Measurements from ENCODE around the gene PLOD3. TPM values are rescaled to one million over a fixed set of nuclear protein-coding genes. Genes with fewer than 3 reads are reported as not detected.
"Not testable (repeated sequence)": the region's sequence is repeated elsewhere in the genome, so short reads cannot be mapped to it uniquely, and the experiment has no call there.

Gene PLOD3
- total RNA-seq = 29.8 and 40.0 TPM in 2 replicates

GRCh38 chr7:101217388-101218235 lies at the start of gene PLOD3, which contains the start of gene ZNHIT1:
PLOD3 (minus strand) TSS chr7:101217581; CDS start chr7:101217274, 307 bp downstream.
ZNHIT1 (plus strand) TSS chr7:101218165; CDS start chr7:101218196, 31 bp downstream.
- no peak for TF ChIP-seq CTCF (IDR thresholded peaks at IDR 0.05)
- intact Hi-C loops (cut with micrococcal nuclease) = loop anchor here (1.0 to 5.0 kb wide), 7 partner anchors 25 to 1145 kb away; partner anchors contain the start of genes IFT22 and VGF
- no peaks in the 10 kb centered on the region for H3K9me3 Mint-ChIP-seq
- DNase-seq = peak; percentile 82
- H3K36me3 Mint-ChIP-seq (ENCODE audit: low read depth) = peaks cover 44% of the 10 kb centered on the region
- peak; percentile 77 for ATAC-seq (ENCODE audit: low read depth)
- CTCF ChIA-PET = interaction anchor here (0.7 to 1.9 kb wide), 6 partner anchors 12 to 73 kb away, joined by 3 to 29 read pairs (median 7); partner anchors contain the start of gene FIS1
- peak within 1 kb of the TSS; percentile 94 for H3K4me3 Mint-ChIP-seq
- POLR2A ChIA-PET = interaction anchor here (0.6 to 3.3 kb wide), 16 partner anchors 8 to 1712 kb away, joined by 3 to 44 read pairs (median 4); partner anchors contain the start of genes CLDN15, CUX1, FIS1 and NAT16
- peaks cover 30% of the 10 kb centered on the region for H3K4me1 Mint-ChIP-seq
- H3K27me3 Mint-ChIP-seq = no peaks in the 10 kb centered on the region
- peak within 1 kb of the TSS; percentile 84 for H3K27ac Mint-ChIP-seq

- intact Hi-C loops (cut with micrococcal nuclease) = no loop called here
- Mint-ChIP-seq H3K27me3 (peaks cover 9% of the 10 kb centered on the region), H3K9me3 (no peaks in the 10 kb centered on the region), H3K4me3 (no peak overlapping the region), H3K27ac (no peak overlapping the region), H3K4me1 (no peaks in the 10 kb centered on the region), H3K36me3 (ENCODE audit: low read depth) (no peaks in the 10 kb centered on the region)
- ATAC-seq (ENCODE audit: low read depth) = no peak
- DNase-seq = no peak
- TF ChIP-seq CTCF (IDR thresholded peaks at IDR 0.05) = no peak
- ChIA-PET CTCF (no interaction called here), POLR2A (no interaction called here)
Observed at GRCh38 chr7:101265622-101266516, 48.5 kb upstream of the PLOD3 start.

- H3K9me3 Mint-ChIP-seq; ATAC-seq (ENCODE audit: low read depth); H3K27me3 Mint-ChIP-seq; POLR2A ChIA-PET; DNase-seq; H3K4me3 Mint-ChIP-seq; H3K4me1 Mint-ChIP-seq; H3K27ac Mint-ChIP-seq; intact Hi-C loops (cut with micrococcal nuclease); H3K36me3 Mint-ChIP-seq (ENCODE audit: low read depth): not testable (repeated sequence)
- CTCF ChIA-PET = interaction anchor here (0.9 kb wide), 1 partner anchor 15 kb away, joined by 3 read pairs; no protein-coding TSS in a partner anchor
Observed at GRCh38 chr7:101264102-101264706, 46.8 kb upstream of the PLOD3 start.

GRCh38 chr7:101258243-101258731 lies 40.9 kb upstream of the PLOD3 start:
- DNase-seq (no peak), ATAC-seq (ENCODE audit: low read depth) (no peak)
- intact Hi-C loops (cut with micrococcal nuclease) = loop anchor here (10.0 kb wide), 2 partner anchors 823 to 1173 kb away; partner anchors contain the start of genes COPS6, PPP1R35 and ZNF3
- Mint-ChIP-seq H3K27ac (no peak overlapping the region), H3K4me1 (no peaks in the 10 kb centered on the region), H3K27me3 (peaks cover 12% of the 10 kb centered on the region), H3K4me3 (no peak overlapping the region), H3K36me3 (ENCODE audit: low read depth) (no peaks in the 10 kb centered on the region), H3K9me3 (no peaks in the 10 kb centered on the region)
- no peak for TF ChIP-seq CTCF (IDR thresholded peaks at IDR 0.05)
- ChIA-PET POLR2A (no interaction called here), CTCF (no interaction called here)

- DNase-seq = no peak
- Mint-ChIP-seq H3K27me3 (peaks cover 10% of the 10 kb centered on the region), H3K9me3 (no peaks in the 10 kb centered on the region), H3K36me3 (ENCODE audit: low read depth) (peaks cover 11% of the 10 kb centered on the region), H3K27ac (no peak overlapping the region), H3K4me1 (peaks cover 14% of the 10 kb centered on the region), H3K4me3 (no peak overlapping the region)
- POLR2A ChIA-PET = interaction anchor here (3.8 kb wide), 1 partner anchor 12 kb away, joined by 23 read pairs; no protein-coding TSS in a partner anchor
- intact Hi-C loops (cut with micrococcal nuclease) = loop anchor here (10.0 kb wide), 2 partner anchors 821 to 1171 kb away; partner anchors contain the start of genes COPS6, PPP1R35 and ZNF3
- CTCF ChIA-PET = interaction anchor here (1.0 kb wide), 1 partner anchor 27 kb away, joined by 3 read pairs; no protein-coding TSS in a partner anchor
- TF ChIP-seq CTCF (IDR thresholded peaks at IDR 0.05) = no peak
- ATAC-seq (ENCODE audit: low read depth) = no peak
Observed at GRCh38 chr7:101255796-101256195, 38.4 kb upstream of the PLOD3 start.

- H3K9me3 Mint-ChIP-seq; ATAC-seq (ENCODE audit: low read depth); DNase-seq; H3K27me3 Mint-ChIP-seq: not testable (repeated sequence)
- peaks cover 19% of the 10 kb centered on the region for H3K36me3 Mint-ChIP-seq (ENCODE audit: low read depth)
- intact Hi-C loops (cut with micrococcal nuclease) = loop anchor here (5.0 to 10.0 kb wide), 3 partner anchors 818 to 1751 kb away; partner anchors contain the start of genes COPS6, PPP1R35, ZKSCAN5 and ZNF3
- POLR2A ChIA-PET = interaction anchor here (0.6 to 3.8 kb wide), 9 partner anchors 9 to 1188 kb away, joined by 3 to 23 read pairs (median 5); partner anchors contain the start of genes IFT22, PLOD3 and ZNHIT1
- H3K4me1 Mint-ChIP-seq = peaks cover 27% of the 10 kb centered on the region
- H3K27ac Mint-ChIP-seq = peak overlapping the region; percentile 96
- H3K4me3 Mint-ChIP-seq = peak overlapping the region; percentile 100
- CTCF ChIA-PET = interaction anchor here (1.6 to 1.9 kb wide), 2 partner anchors 30 to 109 kb away, joined by 5 to 6 read pairs; no protein-coding TSS in a partner anchor
Observed at GRCh38 chr7:101253199-101253598, 35.8 kb upstream of the PLOD3 start.
